T-cell (primary cell): ENCODE measurements around the gene IKZF1. TPM values are rescaled to one million over a fixed set of nuclear protein-coding genes. Genes with fewer than 3 reads are reported as not detected.

ENCODE experiments used
- ATAC-seq, 4 experiments: fragments of 200-7000 bp in 3 of 4; fragments of 150-1000 bp in 1 of 4; cut with Tn5 transposase; replicated peaks in 1 of 4; 1 replicate in 3 of 4; 2 replicates in 1 of 4; pipeline ENCODE4 v1.10.0; 2021; ENCODE audit warnings: moderate library complexity in 3 of 4, mild to moderate bottlenecking in 2 of 4, moderate number of reproducible peaks in 1 of 4
- CTCF ChIA-PET, 2 donors: fragments of 300-600 bp; sonication (Branson Sonifier 250); formaldehyde crosslinking; loops; one replicate each; lab custom pipeline; 2022; ENCODE audit warnings: antibody characterized with exemption in 2 of 2; lab: Charles Lee
- POLR2A ChIA-PET, 2 donors: fragments of 300-600 bp; sonication (Branson Sonifier 250); formaldehyde crosslinking; loops; one replicate each; lab custom pipeline; 2022; ENCODE audit warnings: antibody characterized with exemption in 2 of 2; lab: Charles Lee
- DNase-seq, 35 experiments: peaks; one replicate each; pipeline versions ENCODE4 v3.0.0 to v3.0.0-alpha.2; 2013 to 2023
- H3K27ac ChIP-seq: one replicate; pipeline ENCODE4 v1.5.1; 2013; ENCODE audit warnings: low read length
- H3K27me3 ChIP-seq, 2 experiments: replicated peaks in 1 of 2; 1 replicate in 1 of 2; 2 replicates in 1 of 2; pipeline versions ENCODE4 v1.6.1 to v1.7.0; 2013; ENCODE audit warnings: low read length in 1 of 2, mixed read lengths in 1 of 2; ENCODE audit not compliant: control insufficient read depth in 2 of 2, insufficient read depth in 2 of 2; ENCODE audit errors: extremely low read depth in 1 of 2
- H3K36me3 ChIP-seq, 2 donors: 1 replicate in 1 of 2; 2 replicates in 1 of 2; pipeline versions ENCODE4 v1.6.1 to v1.7.0; 2013; ENCODE audit warnings: low read length in 1 of 2; ENCODE audit not compliant: control insufficient read depth in 2 of 2, insufficient read depth in 1 of 2; ENCODE audit errors: extremely low read depth in 1 of 2
- H3K4me1 ChIP-seq, 2 experiments: 1 replicate in 1 of 2; 2 replicates in 1 of 2; pipeline versions ENCODE4 v1.6.1 to v1.7.0; 2013; ENCODE audit warnings: low read length in 2 of 2, mixed read lengths in 1 of 2; ENCODE audit not compliant: insufficient read depth in 2 of 2, control insufficient read depth in 1 of 2; ENCODE audit errors: extremely low read depth in 1 of 2
- H3K4me3 ChIP-seq, 2 donors: 1 replicate in 1 of 2; 2 replicates in 1 of 2; pipeline versions ENCODE4 v1.5.1 to v1.7.0; 2013; ENCODE audit warnings: mild to moderate bottlenecking in 2 of 2, low read length in 1 of 2, moderate library complexity in 1 of 2; ENCODE audit not compliant: control insufficient read depth in 1 of 2; ENCODE audit errors: extremely low read depth in 1 of 2
- H3K9me3 ChIP-seq: 2 replicates; pipeline ENCODE4 v1.7.0; 2013
- H3K27ac Mint-ChIP-seq, 2 donors: one replicate each; pipeline ENCODE4 v1.8.0; 2020 to 2021; ENCODE audit warnings: mild to moderate bottlenecking in 2 of 2, mixed read lengths in 2 of 2
- H3K27me3 Mint-ChIP-seq, 2 donors: one replicate each; pipeline ENCODE4 v1.8.0; 2021 to 2022; ENCODE audit warnings: mixed read lengths in 2 of 2
- H3K36me3 Mint-ChIP-seq: one replicate; pipeline ENCODE4 v1.8.0; 2021; ENCODE audit warnings: mixed read lengths
- H3K4me1 Mint-ChIP-seq, 3 donors: one replicate each; pipeline ENCODE4 v1.8.0; 2020 to 2022; ENCODE audit warnings: mixed read lengths in 3 of 3, mild to moderate bottlenecking in 1 of 3
- H3K4me3 Mint-ChIP-seq, 3 donors: one replicate each; pipeline ENCODE4 v1.8.0; 2020 to 2022; ENCODE audit warnings: mild to moderate bottlenecking in 3 of 3, mixed read lengths in 3 of 3, moderate library complexity in 3 of 3
- H3K9me3 Mint-ChIP-seq, 3 donors: one replicate each; pipeline ENCODE4 v1.8.0; 2020 to 2022; ENCODE audit warnings: mixed read lengths in 3 of 3
- WGBS: methylation state at CpG from one replicate; pipeline ENCODE4 v1.1.5; 2013; ENCODE audit warnings: missing lambda C conversion rate; ENCODE audit not compliant: insufficient coverage; 5-methylcytosine and 5-hydroxymethylcytosine counted together
- total RNA-seq, 35 experiments: library from RNA in 6 of 35; stranded (reverse) in 6 of 35; fragments of 120-200 nt in 1 of 35; gene quantifications; one replicate each; pipeline versions ENCODE4 v1.2.1 to v1.2.4 and lab custom pipeline; 2013 to 2026

Gene IKZF1
- total RNA-seq, 5 donors from 2014 or later (not counting 1 experiment from before 2014, with no cell fraction given) = 429 to 525 (median 494) TPM

DNA sequence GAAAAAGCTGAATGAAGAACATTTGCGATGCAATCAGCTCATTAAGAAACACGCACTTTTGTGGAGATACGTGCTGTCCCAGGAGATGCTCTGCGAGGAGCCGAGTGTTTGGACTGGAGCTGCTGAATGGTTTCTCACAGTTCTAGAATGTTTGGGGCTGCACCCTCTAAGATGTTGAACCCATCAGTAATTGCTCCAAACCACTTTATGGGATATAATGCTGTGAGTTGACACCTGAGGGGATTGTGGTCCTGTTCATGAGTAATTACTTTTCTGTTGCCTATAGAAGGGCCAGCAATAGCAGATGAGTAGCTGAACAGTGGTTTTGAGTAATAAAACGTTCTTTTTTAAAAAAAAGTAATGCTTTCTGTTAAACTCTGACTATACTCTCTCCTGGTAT lies 63.1 kb downstream of the IKZF1 start:
- H3K27me3 Mint-ChIP-seq = no peaks in the 10 kb centered on the region
- Histone ChIP-seq H3K9me3 (no peaks in the 10 kb centered on the region), H3K4me3 (no peak overlapping the region), H3K4me1 (peaks cover 66 to 90% of the 10 kb centered on the region in 2 experiments), H3K27ac (peak overlapping the region; percentile 96), H3K27me3 (no peaks in the 10 kb centered on the region), H3K36me3 (peaks cover 14 to 66% of the 10 kb centered on the region in 2 donors)
- POLR2A ChIA-PET = interaction anchor here (0.6 to 3.1 kb wide), 16 partner anchors 9 to 176 kb away, joined by 3 to 22 read pairs (median 4); partner anchors contain the start of gene IKZF1 (in 1 of the 2)
- DNase-seq (peak in 1 of 35 experiments; percentile 35), ATAC-seq (no peak)
- H3K36me3 Mint-ChIP-seq = peaks cover 67% of the 10 kb centered on the region
- peak overlapping the region; percentile 26 to 50 (median 49) for H3K4me3 Mint-ChIP-seq
- H3K9me3 Mint-ChIP-seq = no peaks in the 10 kb centered on the region
- H3K27ac Mint-ChIP-seq = peak overlapping the region; percentile 89 to 99
- WGBS = 33% methylated on average over 2 of the region's 6 CpGs
- H3K4me1 Mint-ChIP-seq = peaks cover 98 to 100% (median 98%) of the 10 kb centered on the region in 3 donors
- CTCF ChIA-PET = interaction anchor here (0.6 to 6.4 kb wide), 31 partner anchors 8 to 275 kb away, joined by 3 to 103 read pairs (median 4); partner anchors contain the start of gene IKZF1 (in 1 of the 2)

DNA sequence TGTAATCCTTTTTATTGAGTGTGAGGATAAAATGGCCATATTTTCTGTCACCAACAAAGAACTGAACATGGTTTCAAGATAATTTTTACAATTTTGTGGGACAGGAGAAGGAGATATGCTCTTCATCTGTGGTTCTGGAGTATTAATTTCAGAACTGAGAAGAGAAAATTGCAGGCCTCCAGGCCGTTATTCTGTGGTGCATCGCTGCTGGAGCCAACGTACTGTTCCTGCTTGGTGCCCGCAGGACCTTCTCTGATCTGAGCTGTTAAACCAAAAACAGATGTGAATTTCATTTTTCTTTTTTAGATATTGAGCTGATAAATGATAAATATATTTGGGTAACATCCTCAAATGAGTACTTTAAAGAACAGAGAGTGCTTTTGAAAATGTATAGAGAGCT lies 63.9 kb downstream of the IKZF1 start:
- Mint-ChIP-seq H3K4me1 (peaks cover 98 to 100% (median 98%) of the 10 kb centered on the region in 3 donors), H3K9me3 (no peaks in the 10 kb centered on the region), H3K4me3 (peak overlapping the region; percentile 26 to 50 (median 49)), H3K36me3 (peaks cover 67% of the 10 kb centered on the region), H3K27me3 (no peaks in the 10 kb centered on the region), H3K27ac (peak overlapping the region; percentile 89 to 99)
- ATAC-seq = no peak
- Histone ChIP-seq H3K9me3 (no peaks in the 10 kb centered on the region), H3K36me3 (peaks cover 14 to 66% of the 10 kb centered on the region in 2 donors), H3K4me1 (peaks cover 66 to 90% of the 10 kb centered on the region in 2 experiments), H3K27ac (peak overlapping the region; percentile 96), H3K27me3 (no peaks in the 10 kb centered on the region), H3K4me3 (no peak overlapping the region)
- POLR2A ChIA-PET = interaction anchor here (0.6 to 1.6 kb wide), 11 partner anchors 16 to 168 kb away, joined by 3 to 11 read pairs (median 4); partner anchors contain the start of gene IKZF1 (in 1 of the 2)
- CTCF ChIA-PET = interaction anchor here (0.6 to 6.4 kb wide), 38 partner anchors 9 to 276 kb away, joined by 3 to 103 read pairs (median 4); partner anchors contain the start of gene IKZF1 (in 1 of the 2)
- 0% methylated on average over 1 of the region's 4 CpGs for WGBS
- no peak for DNase-seq

- ChIA-PET CTCF (interaction anchor here (0.6 to 6.4 kb wide), 34 partner anchors 10 to 277 kb away, joined by 3 to 103 read pairs (median 7); partner anchors contain the start of gene IKZF1 (in 1 of the 2)), POLR2A (interaction anchor here (0.5 to 1.5 kb wide), 11 partner anchors 16 to 169 kb away, joined by 3 to 11 read pairs (median 4); partner anchors contain the start of gene IKZF1 (in 1 of the 2))
- peak overlapping the region in 2 of 3 donors; percentile 4 to 49 for H3K4me3 Mint-ChIP-seq
- WGBS = 37% methylated on average over 3 of the region's 8 CpGs
- H3K9me3 ChIP-seq = no peaks in the 10 kb centered on the region
- peak overlapping the region; percentile 89 to 99 for H3K27ac Mint-ChIP-seq
- no peaks in the 10 kb centered on the region for H3K27me3 ChIP-seq
- H3K27ac ChIP-seq = peak overlapping the region; percentile 96
- peaks cover 69 to 80% of the 10 kb centered on the region in 2 experiments for H3K4me1 ChIP-seq
- H3K4me1 Mint-ChIP-seq = peaks cover 98 to 99% (median 98%) of the 10 kb centered on the region in 3 donors
- H3K36me3 ChIP-seq = peaks cover 14 to 71% of the 10 kb centered on the region in 2 donors
- peak; percentile 48 to 64 (median 51) for ATAC-seq
- H3K36me3 Mint-ChIP-seq = peaks cover 66% of the 10 kb centered on the region
- no peak overlapping the region for H3K4me3 ChIP-seq
- DNase-seq = peak in 25 of 35 experiments; percentile 32 to 92 (median 53)
- no peaks in the 10 kb centered on the region for H3K9me3 Mint-ChIP-seq
- no peaks in the 10 kb centered on the region for H3K27me3 Mint-ChIP-seq
These were observed 64.9 kb downstream of the IKZF1 start for GRCh38 chr7:50369143-50370026.

- POLR2A ChIA-PET = no interaction called here
- Histone ChIP-seq H3K27me3 (no peaks in the 10 kb centered on the region), H3K4me3 (no peak overlapping the region), H3K36me3 (peaks cover 14 to 75% of the 10 kb centered on the region in 2 donors), H3K27ac (peak overlapping the region; percentile 58), H3K9me3 (no peaks in the 10 kb centered on the region), H3K4me1 (peaks cover 66 to 70% of the 10 kb centered on the region in 2 experiments)
- WGBS = 85% methylated on average over 6 of the region's 7 CpGs
- Mint-ChIP-seq H3K9me3 (no peaks in the 10 kb centered on the region), H3K4me1 (peaks cover 97 to 99% (median 98%) of the 10 kb centered on the region in 3 donors), H3K36me3 (peaks cover 65% of the 10 kb centered on the region), H3K27me3 (no peaks in the 10 kb centered on the region), H3K4me3 (peak overlapping the region in 1 of 3 donors; percentile 24), H3K27ac (peak overlapping the region; percentile 85 to 95)
- DNase-seq (no peak), ATAC-seq (no peak)
- CTCF ChIA-PET = interaction anchor here (0.8 to 5.0 kb wide), 6 partner anchors 11 to 228 kb away, joined by 3 to 27 read pairs (median 5); no protein-coding TSS in a partner anchor
These were observed 66.4 kb downstream of the IKZF1 start for GRCh38 chr7:50370884-50371283.

- peaks cover 14 to 76% of the 10 kb centered on the region in 2 donors for H3K36me3 ChIP-seq
- H3K27ac ChIP-seq = peak overlapping the region; percentile 58
- H3K9me3 ChIP-seq = no peaks in the 10 kb centered on the region
- Mint-ChIP-seq H3K36me3 (peaks cover 65% of the 10 kb centered on the region), H3K27ac (peak overlapping the region; percentile 85 to 95), H3K4me1 (peaks cover 96 to 99% (median 97%) of the 10 kb centered on the region in 3 donors), H3K4me3 (peak overlapping the region in 1 of 3 donors; percentile 66), H3K9me3 (no peaks in the 10 kb centered on the region), H3K27me3 (no peaks in the 10 kb centered on the region)
- 30% methylated on average over 4 of the region's 5 CpGs for WGBS
- H3K4me1 ChIP-seq = peaks cover 59 to 77% of the 10 kb centered on the region in 2 experiments
- H3K27me3 ChIP-seq = no peaks in the 10 kb centered on the region
- peak in 1 of 35 experiments; percentile 40 for DNase-seq
- peak in 3 of 4 experiments; percentile 7 to 27 (median 15) for ATAC-seq
- ChIA-PET CTCF (interaction anchor here (0.5 to 5.0 kb wide), 5 partner anchors 19 to 229 kb away, joined by 3 to 27 read pairs (median 4); no protein-coding TSS in a partner anchor), POLR2A (interaction anchor here in 1 of 2 donors (0.6 kb wide), 1 partner anchor 32 kb away, joined by 3 read pairs; no protein-coding TSS in a partner anchor)
- no peak overlapping the region for H3K4me3 ChIP-seq
These were observed 67.1 kb downstream of the IKZF1 start for GRCh38 chr7:50371551-50372021.
